GM18951 (cell line): Measurements from ENCODE around the gene CEP72.

Source experiments
- POLR2A ChIP-seq: IDR thresholded peaks from 4 replicates; pipeline ENCODE4 v1.6.1; 2011; ENCODE audit warnings: mild to moderate bottlenecking; ENCODE audit not compliant: insufficient read length, insufficient read depth; ENCODE audit errors: extremely low read depth
- in situ Hi-C: fragments of 300-500 bp; cut with MboI; formaldehyde crosslinking; loops from one replicate; pipeline ENCODE4 v1.12.0; 2022; ENCODE audit warnings: low sequenced_read_pairs, mixed read lengths, inconsistent platforms; ENCODE audit not compliant: unreplicated experiment

CEP72 gene

DNA sequence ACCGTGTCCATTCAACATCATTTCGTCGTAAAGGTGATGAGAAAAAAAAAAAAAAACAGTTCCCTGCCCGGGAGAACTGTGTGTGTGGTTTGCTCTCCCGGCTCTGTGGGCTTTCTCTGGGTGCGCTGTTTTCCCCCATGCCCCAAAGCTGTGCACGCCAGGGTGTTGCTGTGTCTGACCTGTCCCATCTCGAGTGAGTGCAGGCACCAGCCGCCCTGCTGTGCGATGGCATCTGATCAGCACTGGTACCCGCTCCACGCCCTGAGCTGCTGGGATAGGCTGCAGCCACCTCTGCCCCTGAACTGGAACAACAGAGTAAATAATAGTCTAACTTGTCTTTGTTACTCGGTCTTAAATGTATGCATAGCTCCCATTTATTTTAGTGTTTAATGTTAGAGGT lies 33.3 kb downstream of the CEP72 start:
- in situ Hi-C loops = no loop called here
- no peak for TF ChIP-seq POLR2A

DNA sequence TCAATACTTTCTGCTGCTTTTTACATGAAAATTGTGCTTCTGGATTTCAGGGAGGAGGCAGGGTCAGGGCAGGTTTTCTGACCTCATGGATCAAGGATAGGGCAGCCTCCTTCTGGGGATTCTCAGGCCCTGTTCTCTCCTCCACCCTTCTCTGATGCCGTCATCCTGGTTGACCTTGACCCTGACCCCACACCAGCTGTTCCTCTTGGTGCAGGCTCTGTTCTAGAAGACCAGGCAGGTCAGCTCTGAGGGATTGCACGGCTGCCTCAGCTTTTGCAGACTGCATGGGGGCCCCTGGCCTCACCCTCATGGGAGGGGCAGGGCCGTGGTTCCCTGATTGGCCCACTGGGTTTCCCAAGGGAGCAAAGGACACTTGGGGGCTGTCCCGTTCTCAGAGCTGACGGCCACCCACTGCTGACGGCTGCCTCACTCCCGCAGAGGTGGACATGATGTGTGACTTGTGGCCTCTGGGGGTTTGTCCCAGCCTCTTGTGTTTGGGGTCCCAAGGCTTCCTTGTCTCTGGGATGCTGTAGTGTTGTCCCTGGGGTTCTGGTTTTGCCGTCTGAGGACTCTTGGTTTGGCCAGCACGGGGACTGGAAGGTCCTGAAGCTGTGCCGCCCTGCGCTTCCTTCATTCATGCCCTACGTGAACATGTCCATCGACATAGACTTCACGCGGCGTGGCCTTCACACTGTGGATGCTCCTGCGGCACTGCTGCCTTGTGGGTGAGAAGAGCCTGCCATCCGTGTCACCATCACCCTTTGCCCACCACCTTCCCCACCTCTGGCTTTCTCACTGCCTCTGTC lies 34.5 kb downstream of the CEP72 start:
- no peak for TF ChIP-seq POLR2A
- in situ Hi-C loops = no loop called here

DNA sequence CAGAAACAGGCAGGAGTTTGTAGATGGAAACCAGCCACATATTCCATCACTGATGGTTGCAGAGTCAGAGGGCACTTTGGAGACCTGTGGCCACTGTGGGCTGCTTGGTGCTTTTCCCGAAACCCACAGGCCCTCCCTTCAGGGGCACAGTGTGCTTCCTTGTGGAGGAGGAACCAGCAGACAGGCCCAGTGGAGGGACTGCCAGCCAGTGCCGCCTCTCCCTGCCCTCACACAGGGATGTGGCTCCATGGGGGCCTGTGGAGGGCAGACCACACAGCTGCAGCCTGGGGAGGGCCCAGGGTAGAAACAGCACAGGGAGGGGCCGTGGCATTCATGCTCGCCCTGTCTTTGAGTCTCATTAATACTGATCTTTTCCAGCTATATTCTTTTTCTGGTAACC lies 35.2 kb downstream of the CEP72 start:
- TF ChIP-seq POLR2A = no peak
- in situ Hi-C loops = no loop called here

DNA sequence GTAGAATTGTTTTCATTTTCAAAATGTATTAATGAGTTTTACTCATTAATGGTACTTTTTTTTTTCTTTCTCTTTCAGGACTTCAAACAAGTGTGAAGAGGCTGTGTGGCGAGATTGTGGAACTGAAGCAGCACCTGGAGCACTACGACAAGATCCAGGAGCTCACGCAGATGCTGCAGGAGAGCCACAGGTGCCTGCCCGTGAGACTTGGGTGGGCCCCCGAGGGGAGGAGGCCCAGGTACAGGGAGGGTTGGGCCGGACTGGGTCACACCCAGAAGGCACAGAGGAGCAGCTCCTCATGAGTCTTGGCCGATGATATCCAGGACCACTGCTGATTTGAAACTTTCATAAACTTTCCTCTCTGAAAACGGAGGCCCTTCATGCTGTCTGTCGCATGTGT lies 35.6 kb downstream of the CEP72 start:
- in situ Hi-C loops = no loop called here

DNA sequence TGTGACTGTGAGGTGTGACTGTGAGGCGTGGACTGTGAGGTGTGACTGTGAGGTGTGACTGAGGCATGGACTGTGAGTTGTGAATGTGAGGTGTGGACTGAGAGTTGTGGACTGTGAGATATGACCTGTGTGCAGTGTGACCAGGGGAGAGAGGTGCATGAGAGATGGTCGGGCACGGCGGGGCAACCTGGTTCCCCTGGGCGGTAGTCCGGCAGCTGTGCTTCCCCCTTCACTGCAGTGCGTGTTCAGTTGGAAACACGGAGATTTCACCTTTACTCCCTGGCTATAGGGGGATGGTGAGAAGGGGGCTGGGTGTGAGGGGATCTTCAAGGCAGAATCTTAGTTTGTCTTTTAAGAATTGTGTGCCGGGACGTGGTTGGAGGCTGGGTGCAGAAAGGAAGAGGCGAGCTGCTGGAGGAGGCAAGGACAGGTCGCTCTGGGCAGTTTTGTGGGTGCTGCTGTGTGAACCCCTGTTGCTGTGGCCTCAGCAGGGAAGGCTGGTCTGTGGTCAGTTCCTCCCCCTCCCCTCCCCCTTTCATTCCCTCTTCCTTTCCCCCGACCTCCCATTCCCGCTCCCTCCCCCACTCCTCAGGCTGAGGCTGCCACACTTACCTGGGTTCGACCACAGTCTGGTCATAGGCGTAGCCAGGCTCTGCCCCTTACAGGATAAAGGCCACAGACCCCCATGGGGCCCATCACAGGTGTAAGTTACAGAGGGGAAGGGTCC lies 39.3 kb downstream of the CEP72 start:
- in situ Hi-C loops = no loop called here
- no peak for TF ChIP-seq POLR2A

More for the DNA sequence above, 35.6 kb downstream of the CEP72 start:
- TF ChIP-seq POLR2A = no peak

DNA sequence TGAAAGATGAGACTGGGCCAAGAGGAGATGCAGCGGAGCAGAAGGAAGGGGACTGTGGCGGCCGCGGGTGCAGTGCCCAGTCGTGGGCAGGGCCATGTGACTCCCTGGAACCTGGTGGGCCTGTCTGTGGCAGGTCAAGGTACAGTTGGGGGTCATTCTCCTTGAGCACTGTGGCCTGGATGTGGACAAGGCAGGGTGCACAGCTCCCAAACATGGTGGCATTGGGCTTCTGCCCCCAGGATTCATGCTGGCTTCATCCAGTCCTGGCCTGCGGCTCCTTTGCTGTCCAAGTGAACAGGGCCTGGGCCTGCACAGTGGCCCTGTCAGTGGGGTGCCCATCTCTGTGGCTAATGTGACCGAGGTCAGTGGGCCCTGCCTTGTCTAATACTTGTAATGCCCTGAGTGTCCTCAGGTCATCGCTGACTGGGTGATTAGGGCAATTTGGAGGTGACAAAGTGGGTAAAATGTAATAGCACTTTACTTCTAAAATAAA lies 39.9 kb downstream of the CEP72 start:
- TF ChIP-seq POLR2A = no peak
- in situ Hi-C loops = no loop called here

DNA sequence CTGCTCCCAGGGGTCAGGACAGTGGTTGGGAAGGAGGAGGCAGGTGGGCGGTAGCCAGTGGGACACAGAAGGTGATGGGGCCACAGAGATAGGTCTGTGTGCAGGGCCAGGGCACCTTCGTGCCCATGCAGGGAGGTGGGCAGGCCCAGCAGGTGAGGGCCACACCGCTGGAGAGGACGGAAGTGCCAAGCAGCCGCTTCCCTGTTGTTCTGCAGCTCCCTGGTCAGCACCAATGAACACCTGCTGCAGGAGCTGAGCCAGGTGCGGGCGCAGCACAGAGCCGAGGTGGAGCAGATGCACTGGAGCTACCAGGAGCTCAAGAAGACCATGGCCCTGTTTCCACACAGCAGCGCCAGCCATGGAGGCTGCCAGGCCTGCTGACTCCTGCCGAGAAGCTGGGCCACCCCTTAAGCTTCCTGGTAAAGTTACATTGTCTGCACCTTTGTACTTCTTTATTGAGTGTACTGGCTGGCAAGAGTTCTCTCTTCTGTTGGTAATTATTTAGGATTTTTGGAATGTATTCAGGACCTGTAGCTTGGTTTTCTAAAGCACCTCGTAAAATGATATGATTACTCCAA lies 40.7 kb downstream of the CEP72 start:
- in situ Hi-C loops = no loop called here

DNA sequence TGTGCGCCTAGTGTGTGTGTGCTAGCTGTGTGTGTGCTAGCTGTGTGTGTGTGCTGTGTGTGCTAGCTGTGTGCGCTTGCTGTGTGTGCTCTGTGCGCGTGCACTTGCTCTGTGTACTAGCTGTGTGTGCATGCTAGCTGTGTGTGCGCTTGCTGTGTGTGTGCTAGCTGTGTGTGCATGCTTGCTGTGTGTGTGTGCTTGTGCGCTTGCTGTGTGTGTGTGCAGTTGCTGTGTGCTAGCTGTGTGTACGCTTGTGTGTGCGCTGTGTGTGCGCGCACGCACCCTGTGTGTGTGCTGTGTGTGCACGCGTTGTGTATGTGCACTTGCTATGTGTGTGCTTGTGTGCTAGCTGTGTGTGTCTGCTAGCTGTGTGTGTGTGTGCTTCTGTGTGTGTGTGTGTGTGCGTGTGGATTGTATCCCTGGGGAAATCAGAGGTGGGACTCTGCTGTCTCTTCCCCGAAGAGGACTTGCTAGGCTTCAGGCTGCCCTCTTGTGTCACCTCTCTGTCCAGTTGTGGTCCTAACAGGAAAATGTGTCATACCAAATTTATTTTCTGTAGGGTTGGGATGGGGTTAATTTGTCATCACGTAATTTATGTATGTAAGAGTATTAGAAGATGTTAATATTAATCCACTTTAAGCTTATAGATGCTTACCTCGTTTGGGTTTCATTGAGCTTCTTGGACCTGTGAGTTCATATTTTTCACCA lies 42.1 kb downstream of the CEP72 start:
- in situ Hi-C loops = no loop called here
- no peak for TF ChIP-seq POLR2A

More for the DNA sequence above, 40.7 kb downstream of the CEP72 start:
- no peak for TF ChIP-seq POLR2A

DNA sequence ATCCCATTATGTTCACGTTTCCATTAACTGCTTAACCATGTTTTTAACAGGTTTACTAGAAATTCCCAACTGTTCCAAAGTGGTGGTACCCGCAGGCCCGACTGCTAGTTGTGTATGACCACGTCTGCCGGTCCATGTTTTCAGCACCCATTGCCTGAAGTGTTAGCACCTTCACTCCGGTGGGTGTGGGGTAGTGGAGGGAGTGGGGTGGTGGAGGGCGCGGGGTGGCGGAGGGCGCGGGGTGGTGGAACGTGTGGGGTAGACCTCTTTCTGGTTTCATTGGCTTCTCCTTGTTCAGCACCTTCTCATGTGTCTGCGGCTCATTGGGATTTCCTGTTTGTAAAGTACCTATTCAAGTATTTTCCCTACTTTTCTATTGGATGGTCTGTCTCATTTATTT lies 43.3 kb downstream of the CEP72 start:
- in situ Hi-C loops = no loop called here
- TF ChIP-seq POLR2A = no peak

DNA sequence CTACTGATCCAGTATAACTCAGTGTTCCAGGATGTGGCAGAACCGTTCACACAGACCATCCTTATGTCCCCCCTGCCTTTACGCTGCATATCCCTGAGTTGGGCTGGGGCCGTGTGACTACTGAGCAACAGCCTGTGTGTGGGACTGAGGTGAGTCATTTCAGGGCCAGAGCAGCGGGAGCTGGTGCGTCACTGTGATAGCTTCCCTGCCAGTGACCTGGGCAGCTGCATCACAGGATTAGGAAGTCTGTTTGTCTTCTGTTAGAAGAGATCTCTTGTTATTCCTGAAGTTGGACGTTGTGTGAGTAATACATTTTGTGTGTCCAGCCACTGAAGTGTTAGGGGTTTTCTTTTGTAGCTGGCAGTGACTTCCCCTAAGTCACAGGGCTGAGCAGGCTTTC lies 45.4 kb downstream of the CEP72 start:
- in situ Hi-C loops = no loop called here
- no peak for TF ChIP-seq POLR2A

DNA sequence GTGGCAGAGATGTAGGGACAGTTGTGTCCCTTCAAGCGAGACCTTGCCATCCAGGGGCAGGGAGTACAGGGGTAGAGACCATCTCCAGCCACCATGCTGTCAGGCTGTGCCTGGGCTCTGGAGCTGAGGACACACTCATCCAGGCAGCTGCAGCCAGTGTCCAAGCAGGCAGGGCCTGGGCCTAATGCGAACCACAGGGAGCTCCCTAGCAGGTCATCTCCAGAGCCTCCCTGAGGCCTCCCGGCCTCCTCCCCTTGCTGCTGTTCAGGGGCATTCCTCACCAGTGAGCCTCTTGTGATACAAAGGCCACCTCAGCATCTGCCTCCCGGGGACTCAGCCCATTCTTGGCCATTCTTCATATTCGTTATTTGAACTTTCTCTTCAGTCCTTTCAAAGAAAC lies 46.0 kb downstream of the CEP72 start:
- TF ChIP-seq POLR2A = no peak
- in situ Hi-C loops = no loop called here

DNA sequence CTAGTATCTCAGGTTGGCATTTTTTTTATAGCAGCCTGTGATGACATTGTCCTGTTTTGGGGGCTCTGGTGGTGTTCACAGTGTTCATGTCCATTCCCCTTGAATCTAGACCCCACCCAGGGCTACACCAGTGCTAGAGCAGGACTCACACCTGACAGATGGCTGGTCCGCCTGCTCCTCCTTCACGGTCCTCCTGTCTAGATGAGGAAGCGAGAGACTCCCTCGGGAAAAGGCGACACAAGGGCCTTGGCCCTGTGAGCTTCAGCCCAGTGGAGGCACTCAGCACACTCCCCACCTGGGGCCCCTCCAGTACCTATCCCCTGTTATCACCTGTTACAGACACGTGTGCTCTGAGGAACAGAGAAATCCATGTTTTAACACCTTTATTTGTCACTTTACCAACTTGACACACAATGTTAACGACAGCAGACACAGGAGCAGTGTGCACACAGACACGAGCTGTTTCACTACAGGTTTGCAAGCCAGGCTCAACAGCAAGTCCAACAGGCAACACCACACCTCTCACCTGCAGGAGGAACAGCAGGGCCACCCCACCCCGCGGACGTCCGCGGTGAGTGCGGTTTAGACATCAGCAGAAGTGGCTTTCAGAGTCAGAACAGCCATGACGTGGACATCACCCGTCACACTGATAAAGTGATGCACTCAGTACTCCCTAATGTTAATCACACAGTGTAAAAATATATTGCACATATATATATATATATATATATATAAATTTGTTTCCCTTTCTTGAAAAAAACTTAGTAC lies 47.5 kb downstream of the CEP72 start:
- in situ Hi-C loops = no loop called here
- no peak for TF ChIP-seq POLR2A
